ENCODE data around the gene HCN4.
"Not testable (repeated sequence)": the region's sequence is repeated elsewhere in the genome, so short reads cannot be mapped to it uniquely, and the experiment has no call there.

Gene HCN4

DNA sequence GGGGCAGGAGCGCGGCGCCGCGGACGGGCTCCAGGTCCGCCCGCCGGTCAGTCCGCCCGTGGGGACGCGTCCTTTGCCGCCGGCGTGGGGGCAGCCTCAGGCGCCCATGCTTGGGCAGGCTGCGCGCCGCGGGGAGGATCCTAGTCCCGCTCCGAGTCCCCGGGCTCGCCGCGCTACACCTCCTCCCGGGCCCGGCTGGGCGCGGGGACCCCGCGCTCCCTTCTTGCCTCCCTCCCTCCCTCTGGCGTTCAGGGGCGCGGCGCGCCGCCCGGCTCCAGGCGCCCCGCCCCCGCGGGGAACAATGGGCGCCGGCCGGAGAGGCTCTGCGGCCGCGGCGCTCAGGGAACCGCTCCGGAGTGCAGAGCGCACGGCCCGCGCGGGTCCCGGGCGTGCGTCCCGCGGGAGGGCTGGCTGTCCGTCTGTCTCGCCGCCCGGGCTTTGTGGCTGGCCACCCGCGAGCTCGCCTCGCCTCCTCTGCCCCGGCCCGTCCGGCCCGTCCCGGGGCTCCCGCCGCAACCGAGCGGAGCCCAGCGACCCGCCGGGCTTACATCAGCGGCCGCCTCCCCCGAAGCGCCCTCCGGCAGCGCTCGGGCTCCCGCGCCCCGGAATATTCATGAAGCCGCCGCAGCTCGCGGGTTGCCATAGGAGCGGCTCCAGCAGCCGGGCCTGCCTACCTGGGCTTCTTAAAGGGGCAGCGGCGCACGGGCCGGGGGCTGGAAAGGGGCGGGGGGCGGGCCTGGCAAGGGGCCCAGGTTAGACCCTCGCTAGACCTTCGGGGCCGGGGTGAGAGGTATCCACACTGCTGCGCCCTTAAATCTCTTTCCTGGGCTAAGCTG, at the start of gene HCN4:
Gene HCN4, minus strand, starts transcription at position 658 of the 836 bp plus-strand sequence. CDS start 688 bp downstream, outside the sequence.
- no peak for DNase-seq (ENCODE audit: low read depth in 2 of 2)

DNA sequence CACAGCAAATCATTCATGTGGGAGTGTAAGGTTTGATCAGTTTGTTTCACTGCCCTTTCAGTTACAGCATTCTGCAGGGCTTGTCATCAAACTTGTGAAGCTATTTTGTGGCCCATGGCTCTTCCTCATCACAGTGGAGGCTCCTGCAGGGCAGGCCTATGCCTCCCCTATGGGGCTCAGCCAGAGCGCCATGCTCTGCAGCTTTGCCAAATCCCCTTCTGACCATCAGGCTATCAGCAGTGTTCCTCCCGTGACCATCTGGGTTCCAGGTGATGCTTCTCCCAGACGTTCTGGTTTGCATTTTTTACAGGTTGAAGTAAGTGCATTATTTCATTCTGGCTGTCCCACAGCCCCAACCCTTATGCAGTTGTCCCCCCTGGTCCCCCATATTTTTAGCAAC, 46.1 kb upstream of the HCN4 start:
- no peak for DNase-seq (ENCODE audit: low read depth in 2 of 2)

DNA sequence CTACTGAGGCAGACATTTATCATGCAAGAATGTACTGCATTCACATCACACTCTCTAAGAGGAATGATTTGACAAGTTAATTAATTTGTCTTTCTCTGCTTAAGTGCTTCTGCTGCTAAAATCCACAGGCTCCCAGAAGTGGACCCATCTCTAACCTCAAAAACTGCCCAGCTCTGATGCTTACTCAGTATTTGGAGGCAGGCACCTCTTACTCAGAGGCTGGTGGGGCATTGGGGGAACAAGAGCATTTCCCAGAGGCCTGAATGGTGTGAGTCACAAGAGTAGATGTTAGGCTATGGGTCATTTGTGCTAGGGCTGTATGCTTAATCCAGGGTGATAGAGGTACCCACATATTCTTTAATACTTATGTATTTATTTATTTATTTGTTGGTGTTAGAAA, 34.4 kb upstream of the HCN4 start:
- no peak for DNase-seq (ENCODE audit: low read depth in 2 of 2)

DNA sequence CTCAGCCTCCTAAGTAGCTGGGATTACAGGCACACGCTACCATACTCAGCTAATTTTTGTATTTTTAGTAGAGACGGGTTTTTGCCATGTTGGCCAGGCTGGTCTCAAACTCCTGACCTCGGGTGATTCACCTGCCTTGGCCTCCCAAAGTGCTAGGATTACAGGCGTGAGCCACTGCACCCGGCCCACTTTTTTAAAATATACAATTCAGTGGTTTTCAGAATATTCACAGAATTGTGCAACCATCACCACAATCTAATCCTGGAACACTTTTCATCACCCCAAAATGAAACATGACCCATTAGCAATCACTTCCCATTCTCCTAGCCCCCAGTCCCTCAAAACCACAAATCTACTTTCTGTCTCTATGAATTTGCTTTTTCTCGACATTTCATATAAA, 31.5 kb upstream of the HCN4 start:
- not testable (repeated sequence) for DNase-seq (ENCODE audit: low read depth in 2 of 2)

DNA sequence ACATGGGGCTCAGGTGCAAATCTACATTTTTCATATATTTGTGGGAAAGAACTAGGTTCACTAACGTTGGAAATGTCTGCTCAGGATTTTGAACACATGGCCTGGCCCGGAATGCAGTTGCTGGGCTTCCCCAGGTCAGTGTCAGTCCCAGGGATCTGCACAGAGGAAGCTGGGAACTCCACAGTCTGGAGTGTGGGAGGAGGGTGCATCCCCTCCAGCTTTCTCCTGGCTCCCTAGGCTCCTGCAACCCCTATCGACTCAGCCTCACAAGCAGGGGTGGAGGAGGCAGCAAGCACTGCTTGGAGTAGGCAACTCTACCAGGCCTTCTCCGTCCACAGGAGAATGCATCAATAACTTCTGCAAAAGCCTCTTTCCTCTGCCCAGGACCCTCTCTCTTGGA, 30.1 kb upstream of the HCN4 start:
- DNase-seq (ENCODE audit: low read depth in 2 of 2) = no peak

DNA sequence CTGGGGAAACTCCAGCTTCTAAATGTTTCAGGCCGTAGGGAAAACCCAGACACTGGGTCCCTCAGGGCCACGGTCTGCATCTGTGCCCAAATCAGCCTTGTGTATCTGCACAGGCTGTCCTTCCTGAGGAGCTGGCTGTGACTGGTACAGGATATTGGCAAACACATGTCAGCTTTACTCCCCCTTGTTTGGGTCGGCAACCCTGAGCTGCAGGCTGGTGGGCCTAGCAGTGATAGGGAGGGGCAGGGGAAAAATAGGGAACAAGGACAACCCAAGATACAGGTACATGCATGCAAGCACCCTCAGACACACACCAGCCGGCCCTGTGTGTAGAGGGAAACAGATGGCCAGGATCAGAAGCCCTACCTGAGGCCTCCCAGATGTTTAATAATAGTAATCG, 28.7 kb upstream of the HCN4 start:
- no peak for DNase-seq (ENCODE audit: low read depth in 2 of 2)

DNA sequence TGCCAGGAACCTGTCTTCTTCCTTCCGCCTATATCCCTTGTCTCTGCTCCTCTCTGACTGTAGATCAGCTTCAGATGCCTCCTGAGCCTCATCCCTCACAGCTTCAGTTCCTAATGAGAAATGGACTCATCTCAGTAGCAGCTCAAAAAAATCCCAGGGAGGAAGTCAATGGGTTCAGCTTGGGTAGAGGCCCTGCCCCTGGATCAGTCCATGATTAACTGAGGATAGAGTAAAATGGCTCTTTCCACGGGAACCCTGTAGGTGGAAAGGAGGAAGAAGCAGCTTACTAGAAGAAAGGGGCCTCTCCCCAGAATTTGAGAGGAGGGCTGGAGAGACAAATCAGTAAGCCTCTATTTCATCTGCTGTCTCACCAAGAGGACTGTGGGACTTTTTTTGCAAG, 26.9 kb upstream of the HCN4 start:
- DNase-seq (ENCODE audit: low read depth in 2 of 2) = no peak

DNA sequence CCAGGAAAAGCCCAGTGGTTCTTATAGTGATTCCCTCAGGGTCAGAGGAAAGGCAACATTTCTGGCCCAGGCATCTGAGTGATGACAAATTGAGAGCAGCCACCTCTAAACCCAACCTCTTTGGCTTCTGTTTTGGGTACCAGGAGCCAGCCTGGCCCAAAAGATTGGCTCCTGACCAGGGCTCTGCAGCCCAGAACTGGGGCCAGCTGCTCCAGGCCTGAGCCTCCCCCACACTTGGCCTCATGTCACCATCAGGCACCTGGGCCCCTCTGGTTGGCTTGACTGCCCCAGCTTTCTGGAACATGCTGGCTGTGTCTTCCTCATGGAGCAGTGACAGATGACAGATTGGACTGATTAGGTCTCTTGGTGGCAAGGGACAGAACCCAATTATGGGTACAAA, 26.0 kb upstream of the HCN4 start:
- no peak for DNase-seq (ENCODE audit: low read depth in 2 of 2)

DNA sequence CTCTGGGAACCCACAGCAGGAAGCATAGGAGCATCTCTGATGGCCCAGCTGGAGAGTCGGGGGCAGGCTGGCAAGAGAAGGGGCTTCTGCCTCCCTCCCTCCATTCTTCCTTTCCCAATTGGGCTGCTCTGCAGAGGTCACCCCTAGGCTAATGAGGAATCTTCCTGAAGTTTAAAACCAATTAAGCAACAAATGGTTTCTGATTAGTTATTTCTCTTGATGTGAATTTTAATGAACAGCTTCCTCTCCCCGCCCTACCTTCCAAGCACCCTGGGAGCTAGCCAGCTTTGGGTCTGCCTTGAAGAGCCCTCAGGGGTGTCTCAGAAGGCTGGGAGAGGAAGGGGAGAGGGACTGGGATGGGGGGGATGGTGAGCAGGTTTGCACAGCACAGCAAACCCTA, 24.6 kb upstream of the HCN4 start:
- no peak for DNase-seq (ENCODE audit: low read depth in 2 of 2)

DNA sequence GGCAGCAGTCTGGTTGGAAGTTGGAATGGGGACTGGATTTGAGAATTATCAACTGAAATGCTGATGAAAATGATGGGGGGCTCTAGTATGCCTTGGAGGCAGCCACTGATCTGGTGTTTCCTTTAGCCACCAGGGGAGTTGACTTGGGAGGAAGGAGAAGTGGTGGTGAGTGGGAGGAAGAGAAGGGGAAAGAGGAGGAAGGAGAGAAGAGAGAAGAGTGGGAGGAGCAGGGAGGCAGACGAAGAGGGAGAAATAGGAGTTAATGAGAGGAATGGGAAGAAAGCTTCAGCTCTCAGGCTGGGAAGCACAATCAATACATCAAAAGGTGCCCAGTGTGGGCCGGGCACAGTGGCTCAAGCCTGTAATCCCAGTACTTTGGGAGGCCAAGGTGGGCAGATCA, 23.3 kb upstream of the HCN4 start:
- DNase-seq (ENCODE audit: low read depth in 2 of 2) = no peak

DNA sequence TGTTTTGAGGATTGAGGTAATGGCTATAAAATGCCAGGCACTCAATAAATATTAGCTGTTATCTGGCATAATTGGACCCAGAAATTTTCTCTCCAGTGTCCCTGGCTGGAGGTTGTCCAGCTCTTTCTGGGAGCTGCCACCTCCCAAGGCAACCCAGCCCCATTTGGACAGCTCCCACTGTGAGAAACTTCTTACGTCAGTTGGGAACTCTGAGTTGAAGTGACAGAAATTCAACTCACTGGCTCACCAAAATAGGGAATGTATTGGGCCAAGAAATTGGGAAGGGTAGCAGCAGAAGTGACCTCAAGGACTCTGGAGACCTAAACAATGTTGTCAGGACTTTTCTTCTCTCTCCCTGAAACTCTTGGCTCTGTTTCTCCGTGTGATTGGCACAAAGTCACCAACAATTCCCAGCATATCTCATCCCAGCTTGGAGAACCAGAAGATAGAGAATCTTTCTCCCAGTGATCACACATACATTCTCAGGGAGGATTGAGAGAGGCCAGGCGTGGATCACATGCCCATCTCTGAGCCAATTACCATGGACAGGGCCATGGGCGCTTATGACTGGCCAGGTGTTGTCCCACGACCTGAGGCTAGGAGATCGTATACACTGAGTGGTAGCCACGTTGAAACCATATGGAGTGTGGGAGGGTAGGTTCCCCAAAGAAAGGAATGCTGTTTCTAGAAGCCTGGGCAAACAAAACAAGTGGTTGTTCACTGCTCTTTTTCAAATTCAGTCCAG, 22.5 kb upstream of the HCN4 start:
- DNase-seq (ENCODE audit: low read depth in 2 of 2) = no peak

DNA sequence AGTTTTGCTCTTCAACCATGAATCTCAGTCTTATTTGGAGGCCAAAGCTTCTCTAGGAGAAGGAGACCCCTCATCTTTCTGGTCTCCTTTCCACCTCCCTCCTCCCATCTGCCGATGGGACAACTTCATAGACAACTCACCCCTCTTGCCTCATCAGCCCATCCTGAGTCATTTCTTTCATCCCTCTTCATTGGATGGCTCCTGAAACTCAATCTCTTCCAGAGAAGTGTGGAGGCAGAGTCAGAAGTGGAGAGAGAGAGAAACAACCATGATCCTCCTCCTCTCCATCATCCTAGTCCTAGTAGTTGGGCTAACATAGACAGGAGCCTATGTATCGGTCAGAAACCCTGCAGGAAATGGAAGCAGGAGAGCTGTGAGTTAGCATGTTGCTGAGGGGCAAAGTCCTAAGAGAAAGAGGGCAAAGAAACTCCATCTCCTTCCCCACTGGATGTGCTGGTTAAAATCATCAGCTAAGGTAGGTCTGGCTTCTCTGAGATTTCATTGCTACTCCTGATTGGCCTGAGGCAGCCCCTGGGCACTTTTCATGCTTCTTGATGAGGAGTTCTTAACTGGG, 21.3 kb upstream of the HCN4 start:
- DNase-seq (ENCODE audit: low read depth in 2 of 2) = no peak

DNA sequence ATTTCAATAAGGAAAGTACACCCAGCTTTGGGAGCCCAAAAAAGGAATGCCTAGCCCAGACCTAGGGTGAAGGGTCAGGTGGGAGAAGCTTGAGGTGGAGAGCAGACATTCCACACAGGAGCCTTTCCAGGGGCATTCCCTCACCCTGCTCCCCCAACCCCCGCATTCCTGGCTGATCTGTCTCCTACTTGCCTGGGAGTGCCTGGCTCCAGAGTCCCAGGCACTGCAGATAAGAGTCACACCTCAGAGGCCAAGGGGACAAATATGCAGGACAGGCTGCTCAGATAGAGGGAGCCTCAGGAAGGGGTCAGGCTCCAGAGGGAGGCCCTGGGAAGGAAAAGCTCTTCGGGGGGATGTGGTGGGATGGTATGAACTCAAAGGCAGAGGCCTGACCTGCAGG, 20.8 kb upstream of the HCN4 start:
- no peak for DNase-seq (ENCODE audit: low read depth in 2 of 2)

DNA sequence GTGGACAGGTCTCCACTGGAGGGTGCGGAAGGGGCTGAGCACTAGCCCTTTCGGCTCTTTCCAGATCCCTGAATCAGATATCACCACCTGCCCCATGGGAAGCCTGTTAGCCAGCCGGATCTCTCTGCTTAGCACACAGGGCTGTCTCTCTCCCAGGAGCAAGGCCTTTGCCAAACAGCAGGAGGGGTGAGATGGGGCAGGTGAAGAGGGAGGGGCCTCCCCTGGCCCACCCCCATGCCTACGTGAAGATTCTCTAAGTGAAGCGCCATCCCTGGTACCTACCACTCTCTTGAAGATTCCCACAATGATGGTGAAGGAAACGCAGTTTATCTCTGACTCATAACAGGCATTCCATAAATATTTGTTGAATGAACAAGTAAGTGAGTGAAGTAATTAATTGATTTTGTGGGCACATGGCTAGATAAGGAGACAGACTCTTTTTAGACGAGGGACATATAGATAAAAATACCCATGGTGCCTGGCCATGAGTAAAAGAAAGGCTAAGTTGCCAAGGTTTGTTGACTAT, 19.6 kb upstream of the HCN4 start:
- DNase-seq (ENCODE audit: low read depth in 2 of 2) = no peak

DNA sequence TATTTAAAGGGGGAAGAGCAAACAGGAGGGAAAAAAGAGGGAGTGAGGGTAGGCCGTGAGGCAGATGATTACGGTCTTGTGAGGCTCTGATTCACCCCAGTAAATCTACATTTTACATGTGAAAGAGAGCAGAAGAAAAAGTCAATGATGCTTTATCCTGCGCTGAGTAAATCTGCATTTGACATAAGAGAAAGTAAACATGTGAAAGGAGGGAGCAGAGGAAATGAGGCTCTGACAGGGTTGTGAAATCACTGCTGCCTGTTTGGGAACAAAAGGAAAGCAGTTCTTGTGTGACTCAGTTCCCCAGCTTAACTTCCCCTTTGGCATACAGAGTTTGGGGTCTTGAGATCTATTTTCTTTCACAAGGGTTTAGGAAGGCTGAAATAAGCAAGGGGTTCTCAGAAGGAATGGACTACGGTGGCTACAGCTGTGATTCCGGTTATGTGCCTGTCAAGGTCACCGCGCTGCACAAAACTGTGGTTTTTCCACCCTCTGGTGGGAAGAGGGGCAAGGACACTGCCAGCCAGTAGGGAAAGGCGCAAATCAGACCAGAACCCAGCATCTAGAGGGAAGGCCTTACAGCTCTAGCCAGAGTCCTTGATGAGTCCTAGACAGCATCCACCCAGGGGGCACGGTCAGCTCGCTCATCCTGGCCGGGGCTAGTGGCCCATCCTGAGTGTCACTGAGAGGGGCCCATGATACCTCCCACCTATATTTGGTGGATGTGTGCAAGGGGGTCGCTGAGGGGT, 18.9 kb upstream of the HCN4 start:
- DNase-seq (ENCODE audit: low read depth in 2 of 2) = no peak

DNA sequence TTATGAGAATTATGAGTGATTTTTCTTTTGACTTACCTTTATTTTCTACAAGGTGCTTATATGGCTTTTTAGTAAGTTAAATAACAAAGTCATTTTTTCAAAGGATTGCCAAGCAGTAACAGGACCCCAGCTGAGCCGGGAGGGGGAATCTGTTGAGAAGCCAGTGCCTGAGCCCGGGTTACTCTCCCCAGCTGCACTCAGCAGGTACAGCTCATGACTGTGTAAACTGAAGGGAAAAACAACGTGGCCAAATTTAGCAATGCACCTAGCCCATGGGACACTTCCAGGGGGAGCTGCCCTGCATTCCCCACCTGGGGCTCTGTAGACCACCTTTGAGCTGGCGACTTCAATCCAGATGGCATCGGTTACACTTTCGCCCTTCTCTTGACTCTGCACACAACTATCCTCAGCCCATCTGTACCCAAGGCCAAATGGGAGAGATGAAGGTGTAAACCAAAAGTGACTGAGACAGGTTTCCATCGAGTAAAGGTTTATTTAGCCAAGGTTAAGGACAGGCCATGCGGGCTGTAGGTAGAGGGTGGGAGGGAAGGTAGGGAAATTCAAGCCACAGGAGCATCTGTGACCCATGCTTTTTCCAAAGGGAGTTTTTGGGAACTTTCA, 18.2 kb upstream of the HCN4 start:
- no peak for DNase-seq (ENCODE audit: low read depth in 2 of 2)

DNA sequence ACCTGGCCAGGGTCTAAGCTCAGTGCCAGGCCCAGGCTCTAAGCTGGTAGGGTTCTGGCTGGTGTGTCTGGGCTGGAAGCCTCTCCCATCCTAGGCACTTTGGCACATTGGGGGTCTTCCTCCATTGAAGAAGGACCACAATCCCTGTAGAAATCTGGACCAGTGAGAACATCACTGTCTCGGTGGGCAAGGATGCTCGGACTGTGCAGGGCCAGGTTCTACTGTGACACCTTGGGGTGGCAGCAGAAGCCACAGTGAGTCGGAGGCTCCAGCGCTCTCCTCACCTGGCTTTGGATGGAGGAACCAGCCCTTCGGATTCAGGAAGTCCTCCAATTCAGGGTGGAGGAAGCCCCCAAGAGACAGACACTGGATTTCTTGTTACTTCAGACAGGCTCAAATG, 17.5 kb upstream of the HCN4 start:
- DNase-seq (ENCODE audit: low read depth in 2 of 2) = no peak

DNA sequence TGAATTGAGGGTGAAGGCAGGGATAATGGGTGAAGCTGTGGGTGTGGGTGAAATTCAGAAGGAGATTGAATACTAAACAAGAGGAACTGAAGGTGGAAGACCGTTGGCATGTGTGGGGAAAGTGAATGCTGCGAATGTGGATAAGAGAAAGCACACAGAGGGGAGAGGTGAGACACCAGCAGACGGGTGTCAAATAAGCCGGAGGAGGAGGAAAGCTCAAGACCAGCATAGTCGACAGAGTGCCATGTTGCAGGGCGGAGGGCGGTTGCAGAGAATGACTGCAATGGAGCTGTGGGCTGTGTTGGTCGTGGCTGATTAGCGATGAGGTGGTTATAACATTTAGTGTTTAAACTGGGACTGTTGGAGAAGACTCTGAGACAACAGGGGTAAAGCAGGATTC, 16.4 kb upstream of the HCN4 start:
- DNase-seq (ENCODE audit: low read depth in 2 of 2) = no peak

DNA sequence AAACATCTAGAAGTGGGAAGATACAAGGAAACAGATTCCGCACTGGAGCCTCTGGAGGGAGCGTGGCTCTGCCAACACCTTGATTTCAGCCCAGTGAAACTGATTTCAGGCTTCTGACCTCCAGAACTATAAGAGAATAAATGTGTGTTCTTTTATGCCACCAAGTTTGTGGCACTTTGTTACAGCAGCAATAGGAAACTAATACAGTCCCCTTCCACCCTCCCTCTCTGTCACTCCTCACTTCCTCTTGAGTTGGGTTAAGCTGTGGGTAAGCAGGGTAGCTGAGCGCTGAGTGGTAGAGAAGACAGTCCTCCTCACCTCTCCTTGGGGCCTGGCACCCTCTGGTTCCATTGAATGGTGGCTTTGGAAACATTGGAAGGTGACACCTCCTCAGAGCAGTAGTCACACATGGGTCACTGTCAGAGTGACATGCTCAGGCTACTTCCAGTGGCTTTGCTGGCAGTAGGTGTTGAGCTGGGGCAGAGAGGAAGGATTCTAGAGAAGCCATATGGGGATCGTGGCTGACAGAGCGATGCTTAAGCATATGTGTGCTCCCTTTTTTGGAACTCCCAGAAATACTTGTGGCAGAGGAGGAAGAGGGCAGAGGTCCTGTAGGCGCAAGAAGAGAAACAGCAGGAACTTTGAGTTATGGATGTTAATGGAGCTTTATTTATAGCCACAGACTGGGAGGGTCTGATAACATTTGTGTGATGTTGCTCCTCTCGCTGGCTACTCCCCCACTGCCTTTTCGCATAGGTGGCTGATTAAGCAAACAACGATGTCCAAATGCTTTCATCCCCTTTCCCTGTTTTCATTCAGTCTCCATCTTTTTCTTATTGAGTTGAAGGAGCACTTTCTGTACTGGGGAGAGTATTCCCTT, 14.8 kb upstream of the HCN4 start:
- no peak for DNase-seq (ENCODE audit: low read depth in 2 of 2)

DNA sequence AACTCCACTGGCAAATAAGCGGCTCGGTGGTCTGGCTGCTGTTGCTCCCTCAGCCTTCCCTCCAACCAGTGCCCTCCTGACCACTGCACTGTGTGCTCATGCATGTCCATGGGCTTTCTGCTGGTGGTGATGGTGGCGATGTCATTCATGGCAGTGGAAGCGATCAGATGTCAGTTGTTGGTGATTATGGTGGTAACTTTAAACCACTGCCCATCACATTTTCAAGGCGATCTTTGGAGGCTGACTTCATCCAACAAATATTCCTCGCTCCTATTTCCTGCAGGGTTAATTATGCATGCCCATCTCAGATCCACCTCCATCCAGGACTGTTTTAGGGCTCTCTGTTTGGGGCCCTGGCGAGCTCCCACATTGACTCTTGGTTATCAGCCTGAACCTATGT, 13.4 kb upstream of the HCN4 start:
- no peak for DNase-seq (ENCODE audit: low read depth in 2 of 2)

DNA sequence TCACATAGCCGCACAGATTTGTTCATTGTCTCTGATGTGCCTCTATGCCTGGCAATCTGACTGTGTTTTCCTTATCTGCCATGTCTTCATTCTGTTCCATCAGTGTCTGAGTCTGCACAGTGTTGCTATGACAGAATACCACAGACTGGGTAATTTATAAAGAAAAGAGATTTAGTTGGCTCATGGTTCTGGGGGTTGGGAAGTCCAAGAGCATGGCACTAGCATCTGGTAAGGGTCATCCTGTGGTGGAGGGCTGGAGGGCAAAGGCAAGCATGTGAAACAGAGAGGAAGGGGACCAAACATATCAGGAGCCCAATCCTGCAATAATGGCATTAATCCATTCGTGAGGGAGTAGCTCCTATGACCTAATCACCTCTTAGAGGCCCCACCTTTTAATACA, 11.9 kb upstream of the HCN4 start:
- no peak for DNase-seq (ENCODE audit: low read depth in 2 of 2)
